CD4-positive, alpha-beta T cell (primary cell): ENCODE data around the gene BRPF3. TPM values are rescaled to one million over a fixed set of nuclear protein-coding genes. Genes with fewer than 3 reads are reported as not detected.

Experiments
- ATAC-seq: fragments of 200-7000 bp; cut with Tn5 transposase; one replicate; pipeline ENCODE4 v1.10.0; 2022; ENCODE audit warnings: mild to moderate bottlenecking; ENCODE audit not compliant: poor library complexity
- CTCF ChIA-PET: fragments of 350-600 bp; sonication (Branson Sonifier 250); formaldehyde crosslinking; loops from one replicate; lab custom pipeline; 2021; ENCODE audit warnings: antibody characterized with exemption, inconsistent platforms; lab: Charles Lee
- POLR2A ChIA-PET: fragments of 350-600 bp; sonication (Branson Sonifier 250); formaldehyde crosslinking; loops from one replicate; lab custom pipeline; 2021; ENCODE audit warnings: antibody characterized with exemption, inconsistent platforms; lab: Charles Lee
- DNase-seq, 14 experiments: peaks; one replicate each; pipeline ENCODE4 v3.0.0-alpha.2; 2013 to 2020; ENCODE audit warnings: mixed read lengths in 2 of 14
- H3K27ac ChIP-seq, 2 donors: one replicate each; pipeline versions ENCODE4 v1.5.1 to v1.7.0; 2013; ENCODE audit warnings: low read length in 2 of 2, low read depth in 1 of 2, mild to moderate bottlenecking in 1 of 2
- H3K27me3 ChIP-seq, 2 experiments: 1 replicate in 1 of 2; 2 replicates in 1 of 2; pipeline versions ENCODE4 v1.6.1 to v1.7.0; 2013; ENCODE audit warnings: low read length in 2 of 2, control low read depth in 1 of 2, mild to moderate bottlenecking in 1 of 2, moderate library complexity in 1 of 2; ENCODE audit not compliant: insufficient read depth in 2 of 2, control insufficient read depth in 1 of 2
- H3K36me3 ChIP-seq: one replicate; pipeline ENCODE4 v1.6.1; 2013; ENCODE audit warnings: low read length, control low read depth; ENCODE audit not compliant: insufficient read depth
- H3K4me1 ChIP-seq: one replicate; pipeline ENCODE4 v1.6.1; 2013; ENCODE audit warnings: low read length, control low read depth; ENCODE audit not compliant: insufficient read depth
- H3K4me3 ChIP-seq: one replicate; pipeline ENCODE4 v1.5.1; 2013; ENCODE audit warnings: mild to moderate bottlenecking, low read length, moderate library complexity
- H3K9me3 ChIP-seq, 2 experiments: 1 replicate in 1 of 2; 2 replicates in 1 of 2; pipeline versions ENCODE4 v1.6.1 to v1.7.0; 2013; ENCODE audit warnings: low read length in 2 of 2, mild to moderate bottlenecking in 2 of 2, control low read depth in 1 of 2, moderate library complexity in 1 of 2; ENCODE audit not compliant: control insufficient read depth in 1 of 2, insufficient read depth in 1 of 2
- H3K27ac Mint-ChIP-seq: one replicate; pipeline ENCODE4 v1.8.0; 2020; ENCODE audit warnings: mixed read lengths
- H3K27me3 Mint-ChIP-seq: one replicate; pipeline ENCODE4 v1.8.0; 2021; ENCODE audit warnings: mixed read lengths
- H3K36me3 Mint-ChIP-seq: one replicate; pipeline ENCODE4 v1.8.0; 2021; ENCODE audit warnings: low read depth, mixed read lengths
- H3K4me1 Mint-ChIP-seq: one replicate; pipeline ENCODE4 v1.8.0; 2021; ENCODE audit warnings: low read depth, mixed read lengths
- H3K4me3 Mint-ChIP-seq: one replicate; pipeline ENCODE4 v1.8.0; 2020; ENCODE audit warnings: mild to moderate bottlenecking, mixed read lengths
- H3K9me3 Mint-ChIP-seq: one replicate; pipeline ENCODE4 v1.8.0; 2020; ENCODE audit warnings: mixed read lengths
- intact Hi-C, 2 experiments: fragments of 100-400 bp; cut with DNase I in 1 of 2; cut with micrococcal nuclease in 1 of 2; formaldehyde crosslinking; loops; one replicate each; pipeline versions ENCODE4 v1.15.1 to v1.9.0; 2023 to 2025; cut with DNase I, micrococcal nuclease
- total RNA-seq, 174 experiments: library from RNA in 2 of 174; stranded (reverse) in 2 of 174; gene quantifications; one replicate each; pipeline ENCODE4 v1.2.3 and lab custom pipeline; 2021 to 2026
- TF ChIP-seq, protein P1 (sequence below): fragments of 200-600 bp; IDR thresholded peaks from one replicate; pipeline ENCODE4 v1.8.0; 2022; ENCODE audit warnings: antibody characterized with exemption, mild to moderate bottlenecking

The BRPF3 gene
- total RNA-seq, 2 experiments from 2014 or later, result 39.0 to 41.6 TPM

DNA sequence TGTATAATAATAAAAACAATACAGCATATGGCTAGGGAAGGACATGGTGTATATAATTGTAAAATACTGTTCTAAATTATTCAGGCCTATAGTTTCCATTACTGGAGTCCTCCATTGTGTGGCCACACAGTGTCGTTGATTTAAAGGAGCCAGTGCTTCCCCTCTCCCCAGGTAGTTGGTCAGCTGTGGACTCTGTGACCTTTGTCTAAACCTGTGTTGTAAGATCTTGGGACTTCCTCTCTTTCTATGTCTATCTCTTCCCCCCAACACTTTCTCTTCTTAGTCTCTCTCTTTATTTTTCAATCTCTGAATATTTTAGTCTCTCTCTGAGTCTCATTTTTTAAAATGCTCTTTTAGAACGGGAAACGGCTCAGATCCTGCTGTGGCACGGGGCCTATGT, 35.6 kb downstream of the BRPF3 start:
- no peak overlapping the region for H3K4me3 ChIP-seq
- TF ChIP-seq, protein P1, sequence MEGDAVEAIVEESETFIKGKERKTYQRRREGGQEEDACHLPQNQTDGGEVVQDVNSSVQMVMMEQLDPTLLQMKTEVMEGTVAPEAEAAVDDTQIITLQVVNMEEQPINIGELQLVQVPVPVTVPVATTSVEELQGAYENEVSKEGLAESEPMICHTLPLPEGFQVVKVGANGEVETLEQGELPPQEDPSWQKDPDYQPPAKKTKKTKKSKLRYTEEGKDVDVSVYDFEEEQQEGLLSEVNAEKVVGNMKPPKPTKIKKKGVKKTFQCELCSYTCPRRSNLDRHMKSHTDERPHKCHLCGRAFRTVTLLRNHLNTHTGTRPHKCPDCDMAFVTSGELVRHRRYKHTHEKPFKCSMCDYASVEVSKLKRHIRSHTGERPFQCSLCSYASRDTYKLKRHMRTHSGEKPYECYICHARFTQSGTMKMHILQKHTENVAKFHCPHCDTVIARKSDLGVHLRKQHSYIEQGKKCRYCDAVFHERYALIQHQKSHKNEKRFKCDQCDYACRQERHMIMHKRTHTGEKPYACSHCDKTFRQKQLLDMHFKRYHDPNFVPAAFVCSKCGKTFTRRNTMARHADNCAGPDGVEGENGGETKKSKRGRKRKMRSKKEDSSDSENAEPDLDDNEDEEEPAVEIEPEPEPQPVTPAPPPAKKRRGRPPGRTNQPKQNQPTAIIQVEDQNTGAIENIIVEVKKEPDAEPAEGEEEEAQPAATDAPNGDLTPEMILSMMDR, result no peak
- intact Hi-C loops, result no loop called here
- no peak for DNase-seq
- POLR2A ChIA-PET, result no interaction called here
- Mint-ChIP-seq H3K4me1 (peaks cover 5% of the 10 kb centered on the region), H3K36me3 (peaks cover 59% of the 10 kb centered on the region), H3K27ac (no peak overlapping the region), H3K9me3 (no peaks in the 10 kb centered on the region), H3K4me3 (no peak overlapping the region), H3K27me3 (no peaks in the 10 kb centered on the region)
- no peaks in the 10 kb centered on the region for H3K9me3 ChIP-seq
- no peak overlapping the region for H3K27ac ChIP-seq
- H3K36me3 ChIP-seq, result peaks cover 56% of the 10 kb centered on the region
- CTCF ChIA-PET, result no interaction called here
- no peak for ATAC-seq
- no peaks in the 10 kb centered on the region for H3K27me3 ChIP-seq
- no peaks in the 10 kb centered on the region for H3K4me1 ChIP-seq

DNA sequence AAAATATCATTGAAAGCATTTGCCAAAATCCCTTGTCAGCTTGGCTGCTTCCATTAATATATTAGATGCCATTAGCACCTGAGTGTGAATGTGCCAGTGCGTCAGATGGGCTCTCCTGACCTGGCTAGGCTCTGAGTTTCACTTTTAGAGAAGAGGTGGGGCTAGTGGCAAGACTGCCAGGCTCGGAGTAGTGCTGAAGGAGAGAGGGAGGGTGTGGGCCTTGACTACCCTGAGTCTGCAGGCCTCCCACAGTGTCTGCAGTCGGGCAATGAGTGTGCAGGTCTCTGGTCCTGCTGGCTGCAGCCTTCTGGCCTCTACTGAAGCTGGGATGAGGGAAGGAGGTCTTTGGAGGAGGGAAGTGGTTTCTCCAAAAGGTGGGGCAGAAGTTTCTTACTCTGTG, 38.8 kb downstream of the BRPF3 start:
- H3K36me3 Mint-ChIP-seq, result peaks cover 28% of the 10 kb centered on the region
- Histone ChIP-seq H3K36me3 (peaks cover 25% of the 10 kb centered on the region), H3K27me3 (no peaks in the 10 kb centered on the region), H3K9me3 (no peaks in the 10 kb centered on the region), H3K27ac (no peak overlapping the region), H3K4me3 (no peak overlapping the region), H3K4me1 (no peaks in the 10 kb centered on the region)
- intact Hi-C loops, result no loop called here
- DNase-seq (no peak), ATAC-seq (no peak)
- H3K4me1 Mint-ChIP-seq, result peaks cover 5% of the 10 kb centered on the region
- CTCF ChIA-PET, result no interaction called here
- no peak overlapping the region for H3K27ac Mint-ChIP-seq
- no peaks in the 10 kb centered on the region for H3K9me3 Mint-ChIP-seq
- TF ChIP-seq, protein P1, result no peak
- POLR2A ChIA-PET, result no interaction called here
- H3K4me3 Mint-ChIP-seq, result no peak overlapping the region
- H3K27me3 Mint-ChIP-seq, result no peaks in the 10 kb centered on the region

DNA sequence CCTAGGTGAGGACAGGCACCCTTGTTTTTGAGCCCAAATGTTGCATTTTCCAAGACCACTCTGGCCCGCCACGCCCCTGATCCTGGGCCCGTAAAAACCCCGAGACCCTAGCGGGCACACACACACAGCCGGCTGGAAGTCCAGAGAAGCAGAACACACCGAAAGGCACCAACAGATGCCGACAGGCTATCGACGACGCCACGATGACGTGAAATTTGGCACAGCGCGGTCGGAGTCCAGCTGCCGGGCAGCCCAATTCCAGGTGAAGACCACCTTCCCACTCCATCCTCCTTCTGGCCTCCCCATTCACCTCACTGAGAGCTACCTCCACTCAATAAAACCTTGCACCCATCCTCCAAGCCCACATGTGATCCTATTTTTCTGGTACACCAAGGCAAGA, 39.3 kb downstream of the BRPF3 start:
- ChIA-PET CTCF (no interaction called here), POLR2A (no interaction called here)
- peaks cover 20% of the 10 kb centered on the region for H3K36me3 ChIP-seq
- H3K4me3 ChIP-seq, result no peak overlapping the region
- H3K9me3 ChIP-seq, result no peaks in the 10 kb centered on the region
- ATAC-seq (no peak), DNase-seq (no peak)
- intact Hi-C loops, result no loop called here
- no peaks in the 10 kb centered on the region for H3K27me3 ChIP-seq
- H3K4me1 Mint-ChIP-seq, result peaks cover 5% of the 10 kb centered on the region
- TF ChIP-seq, protein P1, result no peak
- no peak overlapping the region for H3K27ac ChIP-seq
- H3K27ac Mint-ChIP-seq, result no peak overlapping the region
- no peaks in the 10 kb centered on the region for H3K9me3 Mint-ChIP-seq
- H3K4me3 Mint-ChIP-seq, result no peak overlapping the region
- no peaks in the 10 kb centered on the region for H3K27me3 Mint-ChIP-seq
- no peaks in the 10 kb centered on the region for H3K4me1 ChIP-seq
- H3K36me3 Mint-ChIP-seq, result peaks cover 22% of the 10 kb centered on the region
